NCI-H146 (cell line): Measurements from ENCODE around the gene CUBN.

Experiments
- DNase-seq: peaks from one replicate; lab custom pipeline; 2025; lab: John Stamatoyannopoulos, UW

The CUBN gene

GRCh38 chr10:17109046-17109445, 20.6 kb downstream of the CUBN start:
- DNase-seq, result no peak

DNA sequence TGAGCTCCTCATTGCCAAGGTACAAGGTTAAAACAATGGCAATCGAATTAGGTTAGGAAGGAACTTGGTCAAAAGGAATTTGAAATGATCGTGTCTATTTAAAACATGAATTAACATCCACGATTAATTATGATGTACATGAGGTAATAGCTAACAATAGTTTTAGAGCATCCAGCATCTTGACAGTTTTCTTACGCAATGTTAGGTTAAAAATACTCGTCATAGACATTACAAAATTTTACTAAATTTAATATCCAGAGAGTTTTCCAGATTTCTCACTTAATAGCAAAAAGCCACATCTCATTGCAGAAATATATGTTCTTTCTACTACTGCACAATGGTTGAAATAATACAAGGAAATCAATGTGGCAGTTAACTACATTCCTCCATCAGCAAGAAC, 22.6 kb downstream of the CUBN start:
- DNase-seq, result no peak

GRCh38 chr10:17101910-17102266, 27.7 kb downstream of the CUBN start:
- no peak for DNase-seq

GRCh38 chr10:17101257-17101909, 28.2 kb downstream of the CUBN start:
- DNase-seq, result no peak

DNA sequence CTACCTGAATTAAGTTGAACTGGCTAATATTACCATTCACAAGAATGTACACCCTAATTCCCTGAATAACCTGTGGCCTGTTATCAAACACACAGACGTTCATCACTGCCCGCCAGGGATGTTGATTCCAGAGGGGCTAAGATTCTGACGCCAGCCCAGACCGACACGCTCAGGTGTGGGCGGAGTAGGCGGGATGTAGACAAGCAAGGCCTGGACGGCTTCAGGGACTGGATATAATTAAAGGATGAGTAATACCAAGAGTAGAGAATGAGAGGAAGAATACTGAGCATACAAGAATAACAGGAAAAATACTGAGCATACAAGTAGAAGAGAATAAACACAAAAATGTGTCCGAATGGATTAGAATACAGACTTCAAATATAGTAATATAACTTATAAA, 29.0 kb downstream of the CUBN start:
- DNase-seq, result no peak

- DNase-seq, result no peak
These were observed 31.6 kb downstream of the CUBN start for GRCh38 chr10:17098012-17098411.

DNA sequence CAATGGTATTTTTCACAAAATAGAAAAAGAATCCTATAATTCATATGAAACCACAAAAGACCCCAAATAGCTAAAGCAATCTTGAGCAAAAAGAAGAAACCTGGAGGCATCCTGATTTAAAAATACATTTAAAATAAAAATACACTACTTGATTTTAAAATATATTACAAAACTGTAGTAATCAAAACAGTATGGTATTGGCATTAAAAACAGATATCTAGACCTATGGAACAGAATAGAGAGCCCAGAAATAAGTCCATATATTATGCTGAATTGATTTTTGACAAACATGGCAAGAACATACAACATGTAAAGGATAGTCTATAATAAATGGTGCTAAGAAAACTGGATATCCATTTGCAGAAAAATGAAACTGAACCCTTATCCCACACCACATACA, 34.8 kb downstream of the CUBN start:
- DNase-seq, result no peak

DNA sequence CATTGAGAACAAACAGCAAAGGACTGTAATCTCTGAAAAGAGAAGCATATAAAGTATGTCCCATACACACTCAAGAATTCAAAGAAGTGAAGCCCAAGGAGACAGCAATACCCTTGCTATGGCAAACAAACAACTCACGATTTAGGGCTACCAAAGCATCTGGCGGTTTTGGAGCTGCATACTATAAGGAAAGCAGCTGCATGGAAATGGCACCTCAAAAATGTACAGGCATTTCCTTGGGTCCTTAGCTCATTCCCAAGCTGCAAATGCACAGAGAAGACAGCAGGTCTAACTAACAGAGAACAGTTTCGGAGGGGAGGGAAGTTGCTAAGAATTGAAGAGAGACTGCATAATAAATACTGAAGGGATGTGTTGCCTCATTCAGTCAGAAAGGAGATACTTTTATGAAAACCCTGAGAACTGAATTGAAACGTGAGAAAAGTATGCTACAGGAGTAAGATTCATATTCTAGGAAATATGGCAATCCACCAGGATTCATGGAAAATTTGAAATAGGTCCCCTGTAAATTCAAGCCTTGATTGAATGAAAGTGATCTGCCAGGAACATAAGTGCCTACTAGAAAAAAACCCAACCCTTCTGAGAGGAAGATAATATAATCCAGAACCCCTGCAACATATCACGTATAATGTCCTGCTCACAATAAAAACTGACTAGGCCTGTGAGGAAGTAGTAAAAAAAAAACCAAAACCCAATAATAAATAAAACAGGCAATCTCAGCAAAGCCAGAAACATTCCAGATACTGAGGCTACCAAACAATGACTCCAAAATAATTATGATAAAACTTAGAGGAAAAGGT, 36.4 kb downstream of the CUBN start:
- DNase-seq, result no peak

DNA sequence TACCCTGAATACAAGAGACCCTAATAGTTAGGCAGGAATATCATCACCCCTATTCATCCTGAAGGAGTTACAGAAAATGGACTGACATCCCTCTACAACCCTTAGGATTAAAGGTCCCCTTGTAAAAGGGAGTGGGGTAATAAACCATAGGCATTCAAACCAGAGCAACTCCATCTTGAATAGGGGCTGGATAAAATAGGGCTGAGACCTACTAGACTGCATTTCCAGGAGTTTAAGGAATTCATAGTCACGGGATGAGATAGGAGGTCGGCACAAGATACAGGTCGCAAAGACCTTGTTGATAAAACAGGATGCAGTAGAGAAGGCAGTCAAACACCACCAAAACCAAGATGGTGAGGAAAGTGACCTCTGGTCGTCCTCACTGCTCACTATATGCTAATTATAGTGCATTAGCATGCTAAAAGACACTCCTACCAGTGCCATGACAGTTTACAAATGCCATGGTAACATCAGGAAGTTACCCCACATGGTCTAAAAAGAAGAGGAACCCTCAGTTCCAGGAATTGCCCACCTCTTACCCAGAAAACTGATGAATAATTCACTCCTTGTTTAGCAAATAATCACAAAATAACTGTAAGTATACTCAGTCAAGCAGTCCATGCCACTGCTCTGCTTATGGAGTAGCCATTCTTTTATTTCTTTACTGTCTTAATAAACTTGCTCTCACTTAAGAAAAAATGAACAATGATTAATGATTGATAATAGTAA, 37.2 kb downstream of the CUBN start:
- no peak for DNase-seq

DNA sequence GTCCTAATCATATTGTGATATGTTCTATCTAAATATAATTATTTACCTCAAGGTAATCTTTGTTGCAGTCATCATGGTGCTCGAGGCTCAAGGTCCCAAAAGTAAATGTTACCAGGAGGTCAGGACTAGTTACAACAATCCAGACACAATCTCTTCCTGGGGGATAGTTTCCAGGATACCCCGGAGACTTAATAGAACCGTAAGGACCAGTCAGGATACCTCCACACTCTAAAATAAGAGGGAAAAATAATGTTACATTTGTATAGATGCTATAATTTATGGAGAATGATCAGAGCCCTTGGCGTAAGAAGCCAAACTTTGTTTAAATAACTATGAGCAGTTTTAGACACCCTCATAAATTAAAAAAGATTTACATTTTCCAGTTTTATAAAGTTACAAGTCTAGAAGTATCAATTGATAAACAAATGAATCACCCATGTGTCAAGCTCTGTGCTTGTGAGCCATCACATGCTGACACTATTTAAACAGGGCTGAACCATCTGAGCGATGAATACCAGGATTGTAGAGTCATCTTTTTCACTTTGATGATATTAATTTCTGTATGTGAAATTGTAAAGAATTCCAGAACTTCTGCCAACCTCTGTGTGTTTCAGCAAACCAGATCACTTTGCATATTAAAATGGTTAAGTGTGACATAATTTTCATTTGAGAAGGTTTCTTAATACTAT, 41.3 kb downstream of the CUBN start:
- no peak for DNase-seq

GRCh38 chr10:17086865-17087367, 42.7 kb downstream of the CUBN start:
- no peak for DNase-seq

DNA sequence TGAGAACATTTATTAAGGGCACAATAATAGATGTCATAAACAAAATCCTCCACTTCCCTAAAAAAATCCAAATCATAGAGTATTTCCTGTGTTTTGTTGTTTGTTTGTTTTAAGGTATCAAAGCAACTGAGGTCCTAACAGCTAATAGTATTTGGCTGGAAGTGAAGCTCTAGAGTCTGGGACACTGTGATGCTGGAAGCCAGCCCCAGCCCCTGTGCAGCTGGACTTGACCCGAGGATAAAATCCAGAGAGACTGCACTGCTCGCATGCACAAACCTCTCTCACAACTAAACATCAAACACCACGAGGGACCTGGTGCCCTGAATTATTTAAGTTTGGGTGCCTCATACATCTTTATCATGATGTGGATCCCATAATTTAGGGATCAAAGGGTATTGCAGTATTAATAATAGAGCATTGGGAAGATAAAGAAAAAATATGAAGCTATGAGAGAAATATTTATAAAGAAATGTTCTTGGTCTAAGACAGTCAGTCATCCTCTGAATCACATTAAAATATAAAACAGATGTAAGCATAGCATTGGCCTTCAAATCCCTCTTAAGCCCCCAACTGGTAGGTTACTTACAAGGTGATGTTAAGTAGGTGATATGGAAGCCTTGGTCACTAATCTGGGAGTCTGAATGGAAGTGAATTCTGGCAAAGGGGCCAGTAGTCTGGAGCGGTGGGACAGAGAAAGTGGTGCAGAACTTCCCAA, 44.4 kb downstream of the CUBN start:
- no peak for DNase-seq

- DNase-seq, result no peak
These were observed 45.4 kb downstream of the CUBN start for GRCh38 chr10:17084258-17084657.

DNA sequence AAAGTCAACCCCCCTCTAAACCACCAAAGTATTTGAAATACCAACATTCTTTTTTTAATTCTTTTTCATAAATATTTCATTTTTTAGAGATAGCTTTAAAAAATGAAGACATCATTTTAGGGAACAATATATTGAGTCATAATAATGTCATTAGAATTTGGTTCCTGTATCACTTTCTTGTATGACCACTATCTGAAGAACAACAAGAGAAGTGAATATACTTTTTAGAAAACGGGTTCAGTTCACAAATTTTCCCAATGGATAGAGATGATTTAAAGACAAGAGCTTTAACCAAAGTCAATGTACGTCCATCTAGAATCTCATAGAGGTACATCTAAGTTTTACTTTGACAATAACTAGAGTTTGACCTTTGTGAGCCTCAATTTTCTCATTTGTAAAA, 48.2 kb downstream of the CUBN start:
- DNase-seq, result no peak

GRCh38 chr10:17077890-17078289, 51.7 kb downstream of the CUBN start:
- no peak for DNase-seq

GRCh38 chr10:17077346-17077781, 52.2 kb downstream of the CUBN start:
- DNase-seq, result no peak

DNA sequence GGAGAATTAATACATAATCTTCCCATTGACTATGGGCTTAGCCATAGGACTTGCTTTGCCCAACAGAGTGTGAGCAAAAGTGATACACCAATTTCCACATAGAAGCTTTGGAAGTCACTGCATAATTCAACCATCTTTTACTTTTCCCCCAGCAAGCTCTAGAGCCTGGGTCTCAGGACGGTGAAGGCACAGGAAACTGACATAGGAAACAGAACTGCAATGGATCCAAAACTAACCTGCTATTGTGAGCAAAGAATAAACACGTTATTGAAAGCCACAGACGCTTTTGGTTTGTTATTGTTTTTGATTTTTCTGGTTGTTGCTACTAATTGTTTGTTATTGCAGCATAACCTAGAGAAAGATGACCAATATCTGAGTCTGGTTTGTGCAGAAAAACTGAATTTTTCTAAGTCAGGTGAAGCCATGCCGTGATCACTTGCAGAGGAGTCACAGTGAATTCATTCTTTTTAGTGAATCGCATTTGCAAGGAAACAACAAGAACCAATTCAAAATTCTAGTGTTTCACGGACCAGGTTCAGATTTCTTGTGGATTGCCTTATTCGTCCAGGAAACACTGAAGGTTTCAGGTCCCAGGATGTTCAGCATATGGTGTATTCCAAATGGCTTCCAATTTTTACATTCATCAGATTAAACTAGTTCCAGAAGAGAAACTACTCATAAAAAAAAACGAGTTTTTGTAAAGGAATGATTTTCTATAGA, 52.8 kb downstream of the CUBN start:
- DNase-seq, result no peak

- DNase-seq, result no peak
These were observed 53.9 kb downstream of the CUBN start for GRCh38 chr10:17075533-17076359.

DNA sequence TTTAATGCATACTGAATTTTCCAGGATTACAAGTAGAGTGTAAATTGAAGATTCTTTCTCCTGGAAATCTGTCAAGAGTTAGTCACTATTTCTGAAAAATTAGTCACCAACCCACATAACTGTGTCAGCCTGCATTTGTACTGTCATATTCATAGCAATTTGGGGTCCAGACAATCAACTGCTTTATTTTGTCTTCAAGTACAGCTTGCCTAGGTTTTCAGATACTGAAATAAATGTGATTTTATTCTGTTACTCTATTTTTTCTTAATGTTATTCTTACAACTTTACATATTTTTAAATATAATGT, 55.1 kb downstream of the CUBN start:
- no peak for DNase-seq
